Urinary bladder (tissue), 4 donors: ENCODE data around the gene ATP8A2. TPM values are rescaled to one million over a fixed set of nuclear protein-coding genes. Genes with fewer than 3 reads are reported as not detected.

ENCODE experiments used
- DNase-seq: peaks from one replicate; pipeline ENCODE4 v3.0.0-alpha.2; 2015; ENCODE audit errors: extremely low spot score
- H3K27ac ChIP-seq: one replicate; pipeline ENCODE4 v1.5.1; 2013; ENCODE audit warnings: low read depth, mild to moderate bottlenecking, moderate library complexity
- H3K36me3 ChIP-seq: one replicate; pipeline ENCODE4 v1.6.1; 2013; ENCODE audit warnings: mild to moderate bottlenecking, moderate library complexity; ENCODE audit not compliant: insufficient read depth
- H3K4me1 ChIP-seq: one replicate; pipeline ENCODE4 v1.6.1; 2013; ENCODE audit warnings: mild to moderate bottlenecking, moderate library complexity; ENCODE audit not compliant: insufficient read depth
- H3K4me3 ChIP-seq: one replicate; pipeline ENCODE4 v1.5.1; 2013; ENCODE audit warnings: low read depth, low read length
- WGBS: extraction: QIAGEN DNeasy Blood & Tissue Kit; methylation state at CpG from one replicate; pipeline ENCODE4 v1.1.7; 2013; 5-methylcytosine and 5-hydroxymethylcytosine counted together
- polyA plus RNA-seq: library from polyadenylated mRNA; stranded (reverse); fragments of 200-250 nt; gene quantifications from one replicate; pipeline ENCODE4 v1.2.3, GENCODE V29; 2013
- total RNA-seq: library from RNA; depleted of rRNA; stranded (reverse); fragments of >200 nt; gene quantifications from one replicate; pipeline ENCODE4 v1.2.3, GENCODE V29; 2014
- donor health status: healthy with polysubstance abuse.
- donor health status: healthy.

Gene ATP8A2
- total and polyA plus RNA-seq, 2 donors = 1.4 to 1.5 TPM

- no peak for DNase-seq
- Histone ChIP-seq H3K36me3 (no peaks in the 10 kb centered on the region), H3K27ac (no peak overlapping the region), H3K4me1 (no peaks in the 10 kb centered on the region), H3K4me3 (no peak overlapping the region)
- WGBS = 86% methylated on average over 4 of the region's 4 CpGs
These were observed 657.9 kb downstream of the ATP8A2 start for GRCh38 chr13:26029581-26030136.

- H3K4me3 ChIP-seq = no peak overlapping the region
- DNase-seq = no peak
- H3K36me3 ChIP-seq = no peaks in the 10 kb centered on the region
- H3K27ac ChIP-seq = no peak overlapping the region
- 85% methylated on average over 4 of the region's 4 CpGs for WGBS
- no peaks in the 10 kb centered on the region for H3K4me1 ChIP-seq
These were observed 658.6 kb downstream of the ATP8A2 start for GRCh38 chr13:26030331-26030730.

- WGBS = 50% methylated on average over 3 of the region's 3 CpGs
- Histone ChIP-seq H3K4me3 (no peak overlapping the region), H3K36me3 (no peaks in the 10 kb centered on the region), H3K4me1 (no peaks in the 10 kb centered on the region), H3K27ac (no peak overlapping the region)
- no peak for DNase-seq
These were observed 662.2 kb downstream of the ATP8A2 start for GRCh38 chr13:26034018-26034417.

GRCh38 chr13:26036383-26036782 lies 664.6 kb downstream of the ATP8A2 start:
- WGBS = 72% methylated on average over 4 of the region's 4 CpGs
- H3K4me1 ChIP-seq = no peaks in the 10 kb centered on the region
- H3K36me3 ChIP-seq = no peaks in the 10 kb centered on the region
- no peak overlapping the region for H3K27ac ChIP-seq
- DNase-seq = no peak
- H3K4me3 ChIP-seq = no peak overlapping the region

DNA sequence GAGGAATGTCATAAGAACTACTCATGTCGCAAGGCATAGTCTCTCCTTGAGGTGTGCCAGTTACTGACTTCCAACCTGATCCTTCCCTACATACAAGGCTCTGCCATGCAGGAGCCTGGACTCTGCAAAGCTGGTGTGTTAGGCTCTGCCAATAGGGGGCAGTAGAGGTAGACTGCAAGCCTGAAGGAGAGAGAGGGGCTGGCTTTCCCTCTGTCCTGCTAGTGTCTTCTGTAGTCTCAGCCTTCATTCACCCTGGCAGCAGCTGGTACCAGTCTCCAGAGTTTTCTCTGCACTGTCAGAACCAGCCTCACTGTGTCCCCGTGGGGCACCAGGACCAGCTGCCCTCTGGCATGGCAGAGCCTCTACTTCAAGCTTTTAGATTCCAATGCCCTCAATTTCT lies 665.5 kb downstream of the ATP8A2 start:
- no peak overlapping the region for H3K27ac ChIP-seq
- 45% methylated on average over 2 of the region's 2 CpGs for WGBS
- no peak for DNase-seq
- H3K36me3 ChIP-seq = no peaks in the 10 kb centered on the region
- no peak overlapping the region for H3K4me3 ChIP-seq
- H3K4me1 ChIP-seq = no peaks in the 10 kb centered on the region

- no peaks in the 10 kb centered on the region for H3K36me3 ChIP-seq
- no peak overlapping the region for H3K27ac ChIP-seq
- H3K4me1 ChIP-seq = no peaks in the 10 kb centered on the region
- 93% methylated on average over 8 of the region's 8 CpGs for WGBS
- H3K4me3 ChIP-seq = no peak overlapping the region
- DNase-seq = no peak
These were observed 667.2 kb downstream of the ATP8A2 start for GRCh38 chr13:26038931-26039475.

- DNase-seq = no peak
- no peaks in the 10 kb centered on the region for H3K36me3 ChIP-seq
- H3K4me3 ChIP-seq = no peak overlapping the region
- no peak overlapping the region for H3K27ac ChIP-seq
- WGBS = 61% methylated on average over 3 of the region's 3 CpGs
- H3K4me1 ChIP-seq = no peaks in the 10 kb centered on the region
These were observed 669.7 kb downstream of the ATP8A2 start for GRCh38 chr13:26041444-26041843.

DNA sequence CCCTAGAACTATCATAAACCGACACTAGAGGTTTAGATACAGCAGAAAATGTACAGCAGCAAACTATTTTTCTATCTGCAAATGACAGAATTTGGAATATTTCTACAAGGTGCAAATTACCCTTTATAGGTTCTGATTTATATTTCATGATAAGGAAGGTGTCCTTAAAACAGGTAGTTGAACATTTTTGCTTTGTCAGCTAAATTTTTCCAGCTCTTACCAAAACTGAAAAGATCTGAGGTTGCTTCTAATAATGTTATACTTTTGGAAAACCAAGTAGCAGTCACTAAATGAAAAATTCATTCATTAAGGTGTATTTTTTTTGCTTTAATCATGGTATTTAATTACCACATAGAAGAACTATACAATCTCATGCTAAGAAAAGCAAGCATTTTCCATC lies 671.0 kb downstream of the ATP8A2 start:
- Histone ChIP-seq H3K36me3 (no peaks in the 10 kb centered on the region), H3K4me3 (no peak overlapping the region), H3K4me1 (no peaks in the 10 kb centered on the region), H3K27ac (no peak overlapping the region)
- 62% methylated on average over 1 of the region's 1 CpG for WGBS
- DNase-seq = no peak

GRCh38 chr13:26045142-26045541 lies 673.4 kb downstream of the ATP8A2 start:
- no peak for DNase-seq
- no peaks in the 10 kb centered on the region for H3K36me3 ChIP-seq
- no peak overlapping the region for H3K4me3 ChIP-seq
- 92% methylated on average over 2 of the region's 2 CpGs for WGBS
- H3K4me1 ChIP-seq = no peaks in the 10 kb centered on the region
- H3K27ac ChIP-seq = no peak overlapping the region

DNA sequence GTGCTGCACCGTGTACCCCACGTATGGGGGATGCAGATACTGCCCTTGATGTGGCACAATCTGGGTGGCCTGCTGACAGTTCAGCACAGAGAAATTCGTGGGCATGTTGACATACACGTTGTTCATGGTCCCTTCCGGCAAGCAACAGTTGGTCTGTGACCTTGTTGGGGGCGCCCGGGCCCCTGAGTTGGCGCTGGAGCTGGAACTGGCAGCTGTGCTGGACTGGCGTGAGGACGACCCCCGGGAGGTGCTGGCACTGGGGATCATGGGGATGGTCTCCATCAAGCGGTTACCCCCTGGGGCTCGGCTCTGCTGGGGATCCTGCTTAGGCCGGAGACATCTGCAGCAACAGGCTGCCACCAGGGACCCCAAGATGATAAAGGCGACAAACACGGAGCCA lies 674.9 kb downstream of the ATP8A2 start:
- Histone ChIP-seq H3K27ac (no peak overlapping the region), H3K4me3 (no peak overlapping the region), H3K4me1 (no peaks in the 10 kb centered on the region), H3K36me3 (no peaks in the 10 kb centered on the region)
- 94% methylated on average over 16 of the region's 16 CpGs for WGBS
- no peak for DNase-seq

- no peak overlapping the region for H3K4me3 ChIP-seq
- H3K27ac ChIP-seq = no peak overlapping the region
- H3K36me3 ChIP-seq = no peaks in the 10 kb centered on the region
- 94% methylated on average over 4 of the region's 4 CpGs for WGBS
- H3K4me1 ChIP-seq = no peaks in the 10 kb centered on the region
- DNase-seq = no peak
These were observed 675.3 kb downstream of the ATP8A2 start for GRCh38 chr13:26047040-26047439.

- Histone ChIP-seq H3K4me3 (no peak overlapping the region), H3K4me1 (no peaks in the 10 kb centered on the region), H3K27ac (no peak overlapping the region), H3K36me3 (no peaks in the 10 kb centered on the region)
- WGBS = 50% methylated on average over 4 of the region's 4 CpGs
- no peak for DNase-seq
These were observed 677.0 kb downstream of the ATP8A2 start for GRCh38 chr13:26048741-26049140.

DNA sequence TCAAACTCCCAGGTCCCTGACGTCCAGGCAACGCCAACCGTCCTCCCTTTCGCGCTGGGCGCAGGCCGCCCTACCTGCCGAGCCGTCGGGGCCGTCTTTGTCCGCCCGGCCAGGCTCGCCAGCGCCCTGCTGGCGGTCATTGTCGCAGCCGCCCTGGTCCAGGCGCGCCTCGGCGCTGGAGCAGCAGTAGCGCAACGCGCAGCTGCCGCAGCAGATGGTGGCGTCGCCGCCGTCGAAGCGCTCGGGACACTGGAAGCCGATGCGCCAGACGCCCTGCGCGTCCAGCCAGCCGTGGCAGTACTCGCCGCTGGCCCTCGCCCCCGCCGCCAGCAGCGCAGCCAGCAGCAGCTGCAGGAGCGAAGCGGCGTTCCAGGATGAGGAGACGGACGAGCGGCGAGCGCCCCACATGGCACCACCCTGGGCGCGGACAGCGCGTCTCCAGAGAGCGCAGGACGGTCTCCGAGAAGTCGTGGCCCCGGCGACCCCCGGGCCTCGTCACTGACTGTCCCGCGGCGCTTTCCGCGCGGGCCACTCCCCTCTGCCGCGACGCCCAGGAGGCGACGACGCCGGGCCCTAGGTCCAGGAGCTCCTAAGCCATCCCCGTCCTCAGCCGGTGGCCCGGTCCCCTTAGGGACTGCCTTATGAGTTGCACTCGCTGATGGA lies 678.9 kb downstream of the ATP8A2 start:
- H3K36me3 ChIP-seq = no peaks in the 10 kb centered on the region
- no peak for DNase-seq
- H3K4me1 ChIP-seq = no peaks in the 10 kb centered on the region
- 1% methylated on average over 82 of the region's 82 CpGs for WGBS
- no peak overlapping the region for H3K27ac ChIP-seq
- H3K4me3 ChIP-seq = peak overlapping the region; percentile 1

DNA sequence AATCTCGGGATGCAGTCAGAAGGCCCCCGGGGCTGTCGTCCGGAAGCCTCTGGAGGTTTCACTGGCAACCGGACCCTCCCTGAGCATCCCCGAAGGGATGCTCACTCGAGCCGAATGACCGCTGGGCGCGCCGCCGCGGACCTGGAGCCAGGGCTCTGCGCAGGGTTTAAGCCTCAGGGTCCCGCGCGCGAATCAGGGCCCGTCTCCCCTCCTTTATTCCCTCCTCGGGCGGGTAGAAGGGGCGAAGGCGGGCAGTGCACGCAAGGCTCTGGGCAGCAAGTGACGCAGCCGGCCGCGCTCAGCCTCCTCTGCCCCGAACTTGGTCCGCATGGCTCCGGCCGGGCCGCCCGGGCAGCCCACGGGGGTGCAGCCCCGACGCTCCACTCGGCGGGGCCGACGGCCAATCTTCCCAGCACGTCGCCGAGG lies 679.5 kb downstream of the ATP8A2 start:
- no peaks in the 10 kb centered on the region for H3K4me1 ChIP-seq
- peak overlapping the region; percentile 50 for H3K4me3 ChIP-seq
- no peak overlapping the region for H3K27ac ChIP-seq
- under 1% methylated on average over 45 of the region's 45 CpGs for WGBS
- H3K36me3 ChIP-seq = no peaks in the 10 kb centered on the region
- no peak for DNase-seq
